CD4-positive, alpha-beta T cell treated with Interleukin-4 for 4 hours (primary cell): ENCODE data around the gene LAIR2.
A peak's percentile ranks its signal among the peaks of the same experiment; 100 is the strongest.

ENCODE experiments used
- DNase-seq: peaks from one replicate; pipeline ENCODE4 v3.0.0-alpha.2; 2020

The LAIR2 gene

GRCh38 chr19:54541712-54542111, 39.1 kb downstream of the LAIR2 start:
- no peak for DNase-seq

GRCh38 chr19:54548806-54549205, 46.2 kb downstream of the LAIR2 start:
- no peak for DNase-seq

GRCh38 chr19:54549224-54549623, 46.6 kb downstream of the LAIR2 start:
- DNase-seq: no peak

- peak; percentile 69 for DNase-seq
Observed at GRCh38 chr19:54551293-54551692, 48.7 kb downstream of the LAIR2 start.

- DNase-seq: no peak
Observed at GRCh38 chr19:54551950-54552912, 49.6 kb downstream of the LAIR2 start.

GRCh38 chr19:54552913-54553310, 50.3 kb downstream of the LAIR2 start:
- no peak for DNase-seq

- DNase-seq: no peak
Observed at GRCh38 chr19:54554006-54554405, 51.4 kb downstream of the LAIR2 start.

GRCh38 chr19:54554896-54555295, 52.3 kb downstream of the LAIR2 start:
- no peak for DNase-seq

- DNase-seq: no peak
Observed at GRCh38 chr19:54556194-54556593, 53.6 kb downstream of the LAIR2 start.

- no peak for DNase-seq
Observed at GRCh38 chr19:54558339-54558738, 55.7 kb downstream of the LAIR2 start.
